Effector memory CD8-positive, alpha-beta T cell (primary cell): ENCODE measurements around the gene CFB.
"Not testable (repeated sequence)": the region's sequence is repeated elsewhere in the genome, so short reads cannot be mapped to it uniquely, and the experiment has no call there.

Experiments used
- ATAC-seq: fragments of 150-1000 bp; cut with Tn5 transposase; replicated peaks from 2 replicates; pipeline ENCODE4 v1.10.0; 2021; ENCODE audit warnings: mild to moderate bottlenecking, moderate library complexity
- DNase-seq, 3 experiments: peaks; one replicate each; pipeline ENCODE4 v3.0.0; 2021
- H3K27ac Mint-ChIP-seq, 2 donors: one replicate each; pipeline ENCODE4 v1.8.0; 2022; ENCODE audit warnings: mild to moderate bottlenecking in 2 of 2, mixed read lengths in 2 of 2, moderate library complexity in 2 of 2
- H3K27me3 Mint-ChIP-seq, 2 donors: one replicate each; pipeline ENCODE4 v1.8.0; 2022; ENCODE audit warnings: mixed read lengths in 2 of 2
- H3K36me3 Mint-ChIP-seq: one replicate; pipeline ENCODE4 v1.8.0; 2022; ENCODE audit warnings: mild to moderate bottlenecking, moderate library complexity, mixed read lengths; ENCODE audit not compliant: insufficient read depth
- H3K4me1 Mint-ChIP-seq, 2 donors: one replicate each; pipeline ENCODE4 v1.8.0; 2022; ENCODE audit warnings: low read depth in 2 of 2, mixed read lengths in 2 of 2
- H3K4me3 Mint-ChIP-seq, 2 donors: one replicate each; pipeline ENCODE4 v1.8.0; 2022; ENCODE audit warnings: mild to moderate bottlenecking in 2 of 2, mixed read lengths in 2 of 2, moderate library complexity in 2 of 2
- H3K9me3 Mint-ChIP-seq, 2 donors: one replicate each; pipeline ENCODE4 v1.8.0; 2022; ENCODE audit warnings: mixed read lengths in 2 of 2

The CFB gene

DNA sequence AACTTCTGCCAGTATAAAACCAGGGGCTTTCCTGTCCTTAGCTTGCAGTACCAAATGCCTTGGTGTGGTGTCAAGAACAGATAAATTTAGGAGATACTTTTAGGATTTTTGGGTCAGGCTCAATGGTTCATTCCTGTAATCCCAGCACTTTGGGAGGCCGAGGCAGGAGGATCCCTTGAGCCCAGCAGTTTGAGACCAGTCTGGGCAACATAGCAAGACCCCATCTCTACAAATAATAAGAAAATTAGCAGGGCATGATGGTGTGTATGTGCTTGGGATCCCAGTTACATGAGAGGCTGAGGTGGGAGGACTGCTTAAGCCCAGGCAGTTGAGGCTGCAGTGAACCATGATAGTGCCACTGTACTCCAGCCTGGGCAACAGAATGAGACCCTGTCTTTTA lies 40.9 kb upstream of the CFB start:
- Mint-ChIP-seq H3K4me3 (no peak overlapping the region), H3K27me3 (peaks cover 6 to 19% of the 10 kb centered on the region in 2 donors), H3K4me1 (peaks cover 9% of the 10 kb centered on the region in 2 donors), H3K36me3 (peaks cover 16% of the 10 kb centered on the region), H3K27ac (no peak overlapping the region), H3K9me3 (no peaks in the 10 kb centered on the region)
- DNase-seq (no peak), ATAC-seq (no peak)

DNA sequence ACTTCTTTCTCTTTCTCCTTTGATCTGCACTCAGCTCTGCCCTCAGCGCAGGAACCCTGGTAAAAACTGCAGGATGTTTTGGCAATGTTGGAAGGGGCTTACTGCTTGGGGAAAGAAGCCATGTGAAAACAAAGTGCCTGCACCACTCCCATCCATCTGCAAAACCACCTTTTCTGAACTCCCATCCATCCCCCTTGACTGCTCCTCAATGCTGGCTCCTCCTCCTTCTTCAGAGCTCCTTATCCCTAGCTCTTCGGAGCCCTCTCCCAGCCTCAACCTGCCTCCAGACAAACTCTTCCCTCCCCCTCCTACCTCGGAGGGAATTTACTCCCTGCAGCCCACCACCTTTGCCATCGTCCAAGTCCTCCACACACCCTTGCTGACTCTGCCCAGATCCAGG lies 39.8 kb upstream of the CFB start:
- ATAC-seq (no peak), DNase-seq (no peak)
- Mint-ChIP-seq H3K9me3 (no peaks in the 10 kb centered on the region), H3K36me3 (peaks cover 16% of the 10 kb centered on the region), H3K27me3 (peaks cover 6 to 23% of the 10 kb centered on the region in 2 donors), H3K4me3 (no peak overlapping the region), H3K4me1 (peaks cover 9% of the 10 kb centered on the region in 2 donors), H3K27ac (no peak overlapping the region)

DNA sequence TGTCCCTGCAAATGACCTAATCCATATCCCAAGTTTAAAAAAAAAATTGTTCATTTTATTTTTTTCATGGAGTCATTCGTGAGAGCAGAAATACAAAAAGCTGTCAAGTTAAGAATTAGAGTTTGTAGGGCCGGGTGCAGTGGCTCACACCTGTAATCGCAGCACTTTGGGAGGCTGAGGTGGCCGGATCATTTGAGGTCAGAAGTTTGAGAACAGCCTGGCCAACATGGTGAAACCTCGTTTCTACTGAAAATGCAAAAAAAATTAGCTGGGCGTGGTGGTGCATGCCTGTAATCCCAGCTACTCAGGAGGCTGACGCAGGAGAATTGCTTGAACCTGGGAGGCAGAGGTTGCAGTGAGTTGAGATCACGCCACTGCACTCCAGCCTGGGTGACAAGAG lies 39.2 kb upstream of the CFB start:
- Mint-ChIP-seq H3K27me3 (peaks cover 6 to 23% of the 10 kb centered on the region in 2 donors), H3K36me3 (peaks cover 16% of the 10 kb centered on the region)
- H3K4me1 Mint-ChIP-seq, DNase-seq, H3K9me3 Mint-ChIP-seq, ATAC-seq, H3K4me3 Mint-ChIP-seq, H3K27ac Mint-ChIP-seq: not testable (repeated sequence)

DNA sequence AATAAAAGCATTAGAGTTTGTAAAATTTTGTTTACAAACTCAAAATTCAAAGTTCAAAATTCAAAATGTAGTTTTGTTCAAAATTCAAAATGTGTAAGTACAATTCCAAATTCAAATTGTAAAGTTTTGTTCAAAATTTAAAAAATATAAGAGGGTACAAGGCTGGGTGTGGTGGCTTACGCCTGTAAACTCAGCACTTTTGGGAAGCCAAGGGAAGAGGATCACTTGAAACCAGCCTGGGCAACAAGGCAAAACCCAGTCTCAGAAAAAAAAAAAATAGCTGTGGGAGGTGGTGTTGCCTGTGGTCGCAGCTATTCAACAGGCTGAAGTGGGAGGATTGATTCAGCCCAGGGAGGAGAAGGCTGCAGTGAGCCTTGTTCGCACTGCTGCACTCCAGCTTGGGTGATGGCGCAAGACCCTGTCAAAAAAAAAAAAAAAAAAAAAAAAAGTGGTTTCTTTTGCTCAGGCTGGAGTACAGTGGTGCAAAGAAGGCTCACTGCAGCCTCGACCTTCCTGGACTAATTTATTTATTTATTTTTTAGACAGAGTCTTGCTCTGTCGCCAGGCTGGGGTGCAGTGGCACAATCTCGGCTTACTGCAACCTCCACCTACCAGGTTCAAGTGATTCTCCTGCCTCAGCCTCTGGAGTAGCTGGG lies 38.6 kb upstream of the CFB start:
- Mint-ChIP-seq H3K27ac (no peak overlapping the region), H3K4me3 (no peak overlapping the region), H3K4me1 (peaks cover 8 to 9% of the 10 kb centered on the region in 2 donors), H3K9me3 (no peaks in the 10 kb centered on the region), H3K27me3 (peaks cover 10 to 28% of the 10 kb centered on the region in 2 donors), H3K36me3 (peaks cover 11% of the 10 kb centered on the region)
- no peak for ATAC-seq
- no peak for DNase-seq

DNA sequence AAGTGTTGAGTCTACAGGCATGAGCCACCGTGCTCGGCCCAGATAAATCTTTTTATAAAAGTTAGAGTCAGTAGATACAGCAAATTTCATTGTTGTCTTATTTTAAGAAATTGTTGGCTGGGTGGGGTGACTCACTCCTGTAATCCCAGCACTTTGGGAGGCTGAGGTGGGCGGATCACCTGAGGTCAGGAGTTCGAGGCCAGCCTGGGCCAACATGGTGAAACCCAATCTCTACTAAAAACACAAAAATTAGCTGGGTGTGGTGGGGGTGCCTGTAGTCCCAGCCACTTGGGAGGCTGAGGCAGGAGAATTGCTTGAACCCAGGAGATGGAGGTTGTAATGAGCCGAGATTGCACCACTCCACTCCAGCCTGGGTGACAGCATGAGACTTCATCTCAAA lies 37.6 kb upstream of the CFB start:
- H3K9me3 Mint-ChIP-seq, H3K4me1 Mint-ChIP-seq, DNase-seq, H3K4me3 Mint-ChIP-seq, ATAC-seq, H3K27ac Mint-ChIP-seq, H3K36me3 Mint-ChIP-seq: not testable (repeated sequence)
- H3K27me3 Mint-ChIP-seq, result peaks cover 13 to 33% of the 10 kb centered on the region in 2 donors

DNA sequence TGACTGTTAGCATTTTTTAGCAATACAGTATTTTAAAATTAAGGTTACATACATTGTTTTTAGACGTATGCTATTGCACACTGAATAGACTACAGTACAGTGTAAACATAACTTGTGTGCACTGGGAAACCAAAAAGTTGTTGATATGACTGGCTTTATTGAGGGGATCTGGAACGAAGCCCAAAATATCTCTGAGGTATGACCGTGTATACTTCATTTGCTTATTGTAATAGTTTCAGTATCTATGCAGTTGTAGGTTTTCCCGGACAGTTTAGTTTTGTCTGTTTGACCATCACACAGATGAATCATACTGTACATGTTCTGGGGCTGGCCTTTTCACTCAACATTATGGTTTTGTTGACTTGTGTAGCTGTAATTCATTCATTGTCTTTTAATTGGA lies 37.1 kb upstream of the CFB start:
- H3K4me3 Mint-ChIP-seq, result no peak overlapping the region
- H3K27me3 Mint-ChIP-seq, result peaks cover 13 to 33% of the 10 kb centered on the region in 2 donors
- H3K36me3 Mint-ChIP-seq, result peaks cover 7% of the 10 kb centered on the region
- H3K4me1 Mint-ChIP-seq, result no peaks in the 10 kb centered on the region
- DNase-seq (no peak), ATAC-seq (no peak)
- H3K27ac Mint-ChIP-seq, result no peak overlapping the region
- H3K9me3 Mint-ChIP-seq, result no peaks in the 10 kb centered on the region

DNA sequence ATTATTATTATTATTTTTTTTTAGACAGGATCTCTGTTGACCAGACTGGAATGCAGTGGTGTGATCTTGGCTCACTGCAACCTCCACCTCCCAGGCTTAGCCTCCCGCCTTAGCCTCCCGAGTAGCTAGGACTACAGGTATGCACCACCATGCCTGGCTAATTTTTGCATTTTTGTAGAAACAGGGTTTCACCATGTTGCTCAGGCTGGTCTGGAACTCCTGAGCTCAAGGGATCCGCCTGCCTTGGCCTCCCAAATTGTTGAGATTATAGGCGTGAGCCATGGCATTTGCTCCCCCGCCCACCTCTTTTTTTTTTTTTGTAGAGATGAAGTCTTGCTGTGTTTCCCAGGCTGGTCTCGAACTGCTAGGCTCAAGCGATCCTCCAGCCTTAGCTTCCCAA lies 36.6 kb upstream of the CFB start:
- not testable (repeated sequence) for H3K27ac Mint-ChIP-seq, ATAC-seq, H3K36me3 Mint-ChIP-seq, H3K4me3 Mint-ChIP-seq, H3K4me1 Mint-ChIP-seq, DNase-seq, H3K9me3 Mint-ChIP-seq
- H3K27me3 Mint-ChIP-seq, result peaks cover 13 to 33% of the 10 kb centered on the region in 2 donors

DNA sequence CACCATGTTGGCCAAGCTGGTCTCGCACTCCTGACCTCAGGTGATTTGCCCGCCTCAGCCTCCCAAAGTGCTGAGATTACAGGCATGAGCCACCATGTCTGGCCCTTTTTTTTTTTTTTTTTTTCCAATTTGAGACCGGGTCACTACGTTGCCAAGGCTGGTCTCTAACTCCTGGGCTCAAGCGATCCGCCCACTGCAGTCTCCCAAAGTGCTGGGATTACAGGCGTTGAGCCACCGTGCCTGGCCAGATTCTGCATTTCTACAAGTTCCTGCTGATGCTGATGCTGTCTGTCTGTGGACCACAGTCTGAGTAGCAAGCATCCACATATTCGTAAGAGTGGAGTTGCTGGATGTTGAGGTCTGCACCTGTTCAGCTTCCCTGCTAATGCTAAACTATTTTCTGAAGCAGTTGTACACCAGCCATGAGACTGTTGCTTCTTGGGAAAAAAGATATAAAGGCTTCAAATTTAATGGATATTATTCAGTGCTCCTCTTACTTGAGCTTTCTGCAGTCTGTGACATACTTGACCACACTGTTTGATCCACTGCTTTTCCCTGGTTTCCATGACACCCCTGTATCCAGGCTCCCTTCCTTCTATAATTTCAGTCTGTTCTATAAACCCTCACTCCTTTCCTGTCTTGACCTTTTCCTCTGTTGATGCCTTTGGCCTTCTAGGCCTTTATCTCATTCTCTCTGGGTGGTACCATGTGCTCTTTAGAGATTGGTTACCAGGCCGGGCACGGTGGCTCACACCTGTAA lies 33.9 kb upstream of the CFB start:
- peaks cover 18 to 39% of the 10 kb centered on the region in 2 donors for H3K27me3 Mint-ChIP-seq
- no peaks in the 10 kb centered on the region for H3K9me3 Mint-ChIP-seq
- DNase-seq (no peak), ATAC-seq (no peak)
- no peak overlapping the region for H3K4me3 Mint-ChIP-seq
- H3K27ac Mint-ChIP-seq, result no peak overlapping the region
- H3K4me1 Mint-ChIP-seq, result no peaks in the 10 kb centered on the region
- peaks cover 4% of the 10 kb centered on the region for H3K36me3 Mint-ChIP-seq

DNA sequence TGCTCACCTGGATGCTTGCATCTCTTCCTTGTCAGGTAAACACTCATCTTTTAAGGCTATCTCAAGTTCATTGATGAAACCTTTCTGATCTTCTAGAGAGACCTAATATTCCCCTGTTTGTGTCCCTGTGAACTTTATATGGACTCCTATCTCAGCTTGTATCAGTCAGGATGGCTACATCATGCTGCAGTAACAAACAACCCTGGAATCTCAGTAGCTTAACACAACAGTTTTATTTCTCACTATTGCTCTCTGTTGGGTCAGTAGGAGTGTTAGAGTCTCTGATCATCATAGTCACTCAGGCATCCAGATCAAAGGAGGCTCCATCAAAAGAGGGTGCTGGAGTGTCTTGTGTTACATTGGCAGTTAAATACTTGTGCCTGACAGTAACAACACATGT lies 30.5 kb upstream of the CFB start:
- no peaks in the 10 kb centered on the region for H3K4me1 Mint-ChIP-seq
- ATAC-seq, result no peak
- H3K27me3 Mint-ChIP-seq, result peaks cover 18 to 27% of the 10 kb centered on the region in 2 donors
- H3K27ac Mint-ChIP-seq, result no peak overlapping the region
- no peak overlapping the region for H3K4me3 Mint-ChIP-seq
- DNase-seq, result no peak
- H3K36me3 Mint-ChIP-seq, result peaks cover 4% of the 10 kb centered on the region
- no peaks in the 10 kb centered on the region for H3K9me3 Mint-ChIP-seq

DNA sequence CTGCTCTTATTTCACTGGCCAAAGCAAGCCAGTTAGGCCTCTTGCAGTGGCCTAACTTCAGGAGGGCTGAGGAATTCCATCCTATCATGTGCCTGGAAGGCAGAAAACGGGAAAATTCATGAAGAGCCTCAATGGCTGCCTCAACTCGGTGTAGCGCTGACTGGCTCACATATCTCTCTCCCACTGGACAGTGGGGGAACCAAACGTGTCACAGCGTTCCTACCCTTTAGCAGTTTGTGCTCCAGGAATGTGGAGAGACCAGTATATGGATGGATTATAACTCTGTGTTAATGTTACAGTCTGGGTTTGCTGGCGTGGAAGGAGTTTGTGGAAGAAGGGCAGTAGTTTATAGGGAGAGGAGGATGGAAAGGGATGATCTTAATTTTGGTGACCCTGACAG lies 30.1 kb upstream of the CFB start:
- Mint-ChIP-seq H3K9me3 (no peaks in the 10 kb centered on the region), H3K27ac (no peak overlapping the region), H3K27me3 (peaks cover 18 to 27% of the 10 kb centered on the region in 2 donors), H3K4me3 (no peak overlapping the region), H3K4me1 (no peaks in the 10 kb centered on the region), H3K36me3 (peaks cover 4% of the 10 kb centered on the region)
- DNase-seq, result no peak
- no peak for ATAC-seq

DNA sequence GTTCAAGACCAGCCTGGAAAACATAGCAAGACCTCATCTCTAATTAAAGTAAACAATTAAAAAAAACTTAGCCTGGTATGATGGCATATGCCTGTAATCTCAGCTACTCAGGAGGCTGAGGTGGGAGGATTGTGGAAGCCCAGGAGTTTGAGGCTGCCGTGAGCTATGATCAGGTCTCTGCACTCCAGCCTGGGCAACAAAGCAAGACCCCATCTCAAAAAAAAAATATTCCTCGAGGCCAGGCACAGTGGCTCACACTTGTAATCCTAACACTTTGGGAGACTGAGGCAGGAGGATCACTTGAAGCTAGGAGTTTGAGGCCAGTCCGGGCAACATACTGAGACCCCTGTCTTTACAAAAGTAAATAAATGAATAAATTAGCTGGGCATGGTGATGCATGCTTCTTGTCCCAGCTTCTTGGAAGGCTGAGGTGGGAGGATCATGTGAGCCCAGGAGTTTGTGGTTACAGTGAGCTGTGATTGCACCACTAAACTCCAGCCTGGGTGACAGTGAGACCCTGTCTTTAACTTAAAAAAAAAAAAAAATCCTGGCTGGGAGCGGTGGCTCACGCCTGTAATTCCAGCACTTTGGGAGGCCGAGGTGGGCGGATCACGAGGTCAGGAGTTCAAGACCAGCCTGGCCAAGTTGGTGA lies 27.7 kb upstream of the CFB start:
- Mint-ChIP-seq H3K27ac (no peak overlapping the region), H3K9me3 (no peaks in the 10 kb centered on the region), H3K4me1 (no peaks in the 10 kb centered on the region), H3K36me3 (peaks cover 2% of the 10 kb centered on the region), H3K27me3 (peaks cover 11 to 17% of the 10 kb centered on the region in 2 donors), H3K4me3 (no peak overlapping the region)
- ATAC-seq (no peak), DNase-seq (no peak)

DNA sequence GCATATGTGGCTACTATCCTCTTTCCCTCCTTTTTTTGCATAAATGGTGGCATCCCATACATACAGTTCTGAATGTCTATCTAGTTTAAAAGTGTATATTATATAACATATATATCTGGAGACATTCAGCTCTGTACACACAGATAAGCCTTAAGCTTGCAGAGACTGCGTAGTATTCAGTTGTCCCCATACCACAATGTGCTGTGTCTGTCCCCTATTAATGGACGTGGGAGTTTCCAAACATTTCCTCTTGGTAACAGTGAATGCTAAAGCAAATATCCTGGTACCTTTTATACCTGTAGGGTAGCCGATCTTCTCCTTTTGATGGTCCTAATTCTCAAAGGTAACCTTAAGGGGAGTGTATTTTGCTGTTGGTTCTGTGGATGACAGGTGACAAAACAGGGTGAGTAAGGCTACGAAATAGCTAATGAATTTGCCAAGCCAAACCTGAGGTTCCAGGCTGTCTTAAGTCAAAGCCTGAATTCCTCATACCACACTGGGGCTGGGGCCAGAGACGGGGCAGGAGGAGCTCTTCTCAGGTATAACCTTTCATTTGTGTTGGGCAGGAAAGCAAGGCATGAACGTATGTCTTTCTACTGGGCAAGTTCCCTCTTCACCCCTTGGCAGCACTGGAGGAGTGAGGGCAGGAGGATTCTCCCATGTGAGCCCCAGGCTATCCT lies 26.1 kb upstream of the CFB start:
- no peak for DNase-seq
- ATAC-seq, result no peak
- H3K4me3 Mint-ChIP-seq, result no peak overlapping the region
- no peaks in the 10 kb centered on the region for H3K4me1 Mint-ChIP-seq
- peaks cover 11 to 16% of the 10 kb centered on the region in 2 donors for H3K27me3 Mint-ChIP-seq
- no peak overlapping the region for H3K27ac Mint-ChIP-seq
- no peaks in the 10 kb centered on the region for H3K9me3 Mint-ChIP-seq
- H3K36me3 Mint-ChIP-seq, result peaks cover 5% of the 10 kb centered on the region

DNA sequence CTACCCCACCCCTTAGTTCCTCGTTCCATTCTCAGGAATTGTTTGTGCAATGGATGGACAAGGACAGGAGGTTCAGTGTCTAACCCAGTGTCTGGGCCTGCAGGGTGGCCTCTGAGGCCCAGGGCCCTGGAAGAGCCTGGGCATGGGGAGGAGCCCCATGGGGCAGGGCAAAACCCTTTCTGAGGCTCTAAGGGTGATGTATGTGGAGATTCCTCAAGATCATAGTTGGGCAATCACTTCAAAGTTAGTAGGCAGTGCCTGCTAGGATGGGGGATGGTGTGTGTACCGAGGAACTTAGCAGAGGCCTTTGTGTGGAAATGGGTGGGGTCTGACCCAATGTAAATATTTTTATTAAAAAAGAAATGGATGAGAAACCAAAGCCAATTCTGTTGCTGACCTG lies 25.1 kb upstream of the CFB start:
- DNase-seq (no peak), ATAC-seq (no peak)
- H3K36me3 Mint-ChIP-seq, result peaks cover 5% of the 10 kb centered on the region
- no peak overlapping the region for H3K4me3 Mint-ChIP-seq
- no peaks in the 10 kb centered on the region for H3K9me3 Mint-ChIP-seq
- H3K27ac Mint-ChIP-seq, result no peak overlapping the region
- H3K4me1 Mint-ChIP-seq, result no peaks in the 10 kb centered on the region
- H3K27me3 Mint-ChIP-seq, result peaks cover 1 to 5% of the 10 kb centered on the region in 2 donors
